Measurements from ENCODE around the gene PIGBOS1. TPM values are rescaled to one million over a fixed set of nuclear protein-coding genes. Genes with fewer than 3 reads are reported as not detected.

Gene PIGBOS1
- total and polyA plus RNA-seq, 9 of the 15 experiments (the other 6 are each of a cell fraction or from before 2014, with no cell fraction given) = 25.2 to 76.2 (median 46.0) TPM

DNA sequence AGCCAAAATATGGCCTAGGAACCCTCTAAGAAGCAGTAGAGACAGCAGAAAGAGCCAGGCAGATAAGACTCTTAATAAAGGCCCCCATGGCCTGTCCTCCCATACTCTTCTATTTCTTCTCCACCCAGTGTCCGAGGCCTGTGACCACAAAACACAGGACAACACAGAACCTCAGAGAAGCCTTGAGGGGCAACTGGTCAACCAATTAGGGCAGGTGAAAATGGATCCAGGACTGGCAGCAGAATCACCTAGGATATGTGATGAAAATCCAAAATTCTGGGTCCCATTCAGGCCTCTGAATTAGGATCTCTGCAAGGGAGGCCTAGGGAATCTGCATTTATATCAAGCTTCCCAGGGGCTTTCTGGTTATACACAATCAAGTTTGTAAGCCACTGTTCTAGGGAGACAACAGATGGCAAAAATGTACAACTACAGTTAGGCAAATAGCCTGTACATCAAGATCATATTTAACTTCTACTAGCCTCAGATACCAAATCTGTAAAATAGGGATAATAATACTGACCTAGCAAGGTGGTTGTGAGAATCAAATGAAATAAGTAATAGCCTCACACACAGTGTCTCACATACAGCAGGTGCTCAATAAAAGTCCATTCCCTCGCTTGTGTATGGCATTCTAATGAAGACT lies 39.7 kb downstream of the PIGBOS1 start (continued):
- TF ChIP-seq, protein P1, sequence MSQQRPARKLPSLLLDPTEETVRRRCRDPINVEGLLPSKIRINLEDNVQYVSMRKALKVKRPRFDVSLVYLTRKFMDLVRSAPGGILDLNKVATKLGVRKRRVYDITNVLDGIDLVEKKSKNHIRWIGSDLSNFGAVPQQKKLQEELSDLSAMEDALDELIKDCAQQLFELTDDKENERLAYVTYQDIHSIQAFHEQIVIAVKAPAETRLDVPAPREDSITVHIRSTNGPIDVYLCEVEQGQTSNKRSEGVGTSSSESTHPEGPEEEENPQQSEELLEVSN (IDR thresholded peaks at IDR 0.05; ENCODE audit: borderline replicate concordance in 1 of 2, extremely low read depth in 1 of 2, insufficient read depth in 1 of 2, insufficient read length in 1 of 2, low read depth in 1 of 2, low read length in 1 of 2, poor library complexity in 1 of 2, severe bottlenecking in 1 of 2) = no peak
- no peak for TF ChIP-seq ZNF778 (CRISPR knock-in tag; IDR thresholded peaks at IDR 0.05)
- peak; percentile 98 for TF ChIP-seq ZKSCAN8 (CRISPR knock-in tag; IDR thresholded peaks at IDR 0.05)
- TF ChIP-seq PRDM10 (IDR thresholded peaks at IDR 0.05; ENCODE audit: partially characterized antibody) = no peak
- no peak for TF ChIP-seq ZNF3 (CRISPR knock-in tag; IDR thresholded peaks at IDR 0.05)
- TF ChIP-seq, protein P2, sequence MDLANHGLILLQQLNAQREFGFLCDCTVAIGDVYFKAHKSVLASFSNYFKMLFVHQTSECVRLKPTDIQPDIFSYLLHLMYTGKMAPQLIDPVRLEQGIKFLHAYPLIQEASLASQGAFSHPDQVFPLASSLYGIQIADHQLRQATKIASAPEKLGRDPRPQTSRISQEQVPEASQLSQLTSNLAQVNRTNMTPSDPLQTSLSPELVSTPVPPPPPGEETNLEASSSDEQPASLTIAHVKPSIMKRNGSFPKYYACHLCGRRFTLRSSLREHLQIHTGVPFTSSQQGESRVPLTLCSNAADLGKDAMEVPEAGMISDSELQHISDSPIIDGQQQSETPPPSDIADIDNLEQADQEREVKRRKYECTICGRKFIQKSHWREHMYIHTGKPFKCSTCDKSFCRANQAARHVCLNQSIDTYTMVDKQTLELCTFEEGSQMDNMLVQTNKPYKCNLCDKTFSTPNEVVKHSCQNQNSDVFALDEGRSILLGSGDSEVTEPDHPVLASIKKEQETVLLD (IDR thresholded peaks at IDR 0.05) = no peak
- no peak for TF ChIP-seq RBM14 (IDR thresholded peaks at IDR 0.05; ENCODE audit: borderline replicate concordance, insufficient read depth, low read depth, low read length)
- no peak for TF ChIP-seq COPS2 (conservative IDR thresholded peaks at IDR 0.05)
- TF ChIP-seq LARP7 (IDR thresholded peaks at IDR 0.05) = no peak
- TF ChIP-seq HDAC8 (tag; IDR thresholded peaks at IDR 0.05) = no peak
- TF ChIP-seq GATAD2B (IDR thresholded peaks at IDR 0.05; ENCODE audit: borderline replicate concordance) = no peak
- TF ChIP-seq ZFX (CRISPR knock-in tag; IDR thresholded peaks at IDR 0.05) = peak; percentile 48; the same call in 1 of the 2 replicates
- no peak for TF ChIP-seq MAFK (IDR thresholded peaks at IDR 0.05; ENCODE audit: low read length)
- no peak for TF ChIP-seq AFF1 (IDR thresholded peaks at IDR 0.05; ENCODE audit: low read depth in 1 of 2, partially characterized antibody in 2 of 2)
- no peak for TF ChIP-seq KDM4B (IDR thresholded peaks at IDR 0.05; ENCODE audit: borderline replicate concordance in 2 of 2, low read depth in 1 of 2)
- no peak for TF ChIP-seq NFATC3 (IDR thresholded peaks at IDR 0.05)
